H1 (cell line): Measurements from ENCODE around the gene RPS6KA5. TPM values are rescaled to one million over a fixed set of nuclear protein-coding genes. Genes with fewer than 3 reads are reported as not detected.

Experiments
- CTCF ChIA-PET: fragments of 300-600 bp; sonication (Branson Sonifier 250); formaldehyde crosslinking; loops from one replicate; lab custom pipeline; 2021; ENCODE audit not compliant: partially characterized antibody; lab: Charles Lee
- POLR2A ChIA-PET: fragments of 300-600 bp; sonication (Branson Sonifier 250); formaldehyde crosslinking; loops from one replicate; lab custom pipeline; 2021; ENCODE audit warnings: inconsistent platforms; ENCODE audit not compliant: partially characterized antibody; lab: Charles Lee
- DNase-seq, 2 experiments: peaks; one replicate each; pipeline versions ENCODE4 v3.0.0 to v3.0.0-alpha.2; 2010 to 2022; ENCODE audit warnings: low spot score in 2 of 2, low read depth in 1 of 2, mixed read lengths in 1 of 2
- FAIRE-seq: peaks from 2 replicates; lab custom pipeline; 2011; peaks lifted over from hg19 to GRCh38; lab: Jason Lieb, UNC
- H2AFZ ChIP-seq: 2 replicates; pipeline ENCODE4 v1.8.1; 2012; ENCODE audit warnings: low read length, inconsistent platforms
- H2AK5ac ChIP-seq: 2 replicates; pipeline ENCODE4 v1.6.1; 2013; ENCODE audit warnings: low read depth, low read length
- H2BK120ac ChIP-seq: replicated peaks from 2 replicates; pipeline ENCODE3; 2013; ENCODE audit warnings: low read depth, low read length, inconsistent platforms
- H2BK12ac ChIP-seq: 2 replicates; pipeline ENCODE4 v1.6.1; 2013; ENCODE audit warnings: low read depth, low read length
- H2BK15ac ChIP-seq: 2 replicates; pipeline ENCODE4 v1.6.1; 2013; ENCODE audit warnings: low read length
- H2BK20ac ChIP-seq: 2 replicates; pipeline ENCODE4 v1.6.1; 2013; ENCODE audit warnings: low read length
- H2BK5ac ChIP-seq: 2 replicates; pipeline ENCODE4 v1.6.1; 2013; ENCODE audit warnings: low read depth, low read length
- H3K14ac ChIP-seq: 2 replicates; pipeline ENCODE4 v1.6.1; 2013; ENCODE audit warnings: inconsistent platforms; ENCODE audit not compliant: insufficient read length
- H3K18ac ChIP-seq: 2 replicates; pipeline ENCODE4 v1.6.1; 2013; ENCODE audit warnings: low read length; ENCODE audit errors: extremely low read depth
- H3K23ac ChIP-seq: 2 replicates; pipeline ENCODE4 v1.6.1; 2013; ENCODE audit warnings: inconsistent platforms; ENCODE audit not compliant: insufficient read length
- H3K23me2 ChIP-seq: 2 replicates; pipeline ENCODE4 v1.6.1; 2013; ENCODE audit warnings: low read depth, low read length
- H3K27ac ChIP-seq: 2 replicates; pipeline ENCODE4 v1.6.1; 2011; ENCODE audit warnings: low read depth, low read length, inconsistent platforms
- H3K27me3 ChIP-seq, 4 experiments: replicated peaks in 1 of 4; 1 replicate in 1 of 4; 2 replicates in 3 of 4; pipeline versions ENCODE4 v1.6.1 to v1.8.1; 2011 to 2013; ENCODE audit warnings: low read length in 3 of 4, mild to moderate bottlenecking in 3 of 4, inconsistent platforms in 2 of 4, mixed read lengths in 2 of 4, moderate library complexity in 1 of 4; ENCODE audit not compliant: control insufficient read depth in 3 of 4, insufficient read depth in 3 of 4; ENCODE audit errors: extremely low read depth in 1 of 4
- H3K36me3 ChIP-seq, 4 experiments: 2 replicates each; pipeline versions ENCODE4 v1.6.1 to v1.8.1; 2011 to 2013; ENCODE audit warnings: mild to moderate bottlenecking in 4 of 4, low read length in 3 of 4, moderate library complexity in 2 of 4, control low read depth in 1 of 4, inconsistent platforms in 1 of 4; ENCODE audit not compliant: insufficient read depth in 4 of 4, control insufficient read depth in 2 of 4
- H3K4ac ChIP-seq: replicated peaks from 2 replicates; pipeline ENCODE3; 2013; ENCODE audit warnings: low read length, low read depth, mixed read lengths, inconsistent platforms; ENCODE audit not compliant: insufficient read length
- H3K4me1 ChIP-seq, 4 experiments: replicated peaks in 1 of 4; 1 replicate in 1 of 4; 2 replicates in 3 of 4; pipeline versions ENCODE4 v1.6.1 to v1.8.1; 2011 to 2013; ENCODE audit warnings: low read length in 3 of 4, inconsistent platforms in 2 of 4, mixed read lengths in 1 of 4; ENCODE audit not compliant: insufficient read depth in 4 of 4, control insufficient read depth in 3 of 4
- H3K4me2 ChIP-seq, 2 experiments: 2 replicates each; pipeline versions ENCODE4 v1.6.1 to v1.8.1; 2011 to 2013; ENCODE audit warnings: low read depth in 2 of 2, low read length in 2 of 2, control low read depth in 1 of 2, inconsistent platforms in 1 of 2, mild to moderate bottlenecking in 1 of 2; ENCODE audit not compliant: insufficient read depth in 1 of 2
- H3K4me3 ChIP-seq, 4 experiments: fragments of 200-600, 300-600 bp in 1 of 4; sonication (generic), shearing (Covaris generic), sonication (Bioruptor Twin) in 1 of 4; 2 replicates each; pipeline versions ENCODE4 v1.5.1 to v1.8.1; 2011 to 2016; ENCODE audit warnings: low read length in 4 of 4, low read depth in 3 of 4, control low read depth in 2 of 4, inconsistent platforms in 2 of 4, mild to moderate bottlenecking in 2 of 4, mixed read lengths in 1 of 4, moderate library complexity in 1 of 4; ENCODE audit not compliant: insufficient read depth in 2 of 4; ENCODE audit errors: extremely low read depth in 1 of 4
- H3K56ac ChIP-seq: replicated peaks from 2 replicates; pipeline ENCODE3; 2013; ENCODE audit warnings: low read depth, mild to moderate bottlenecking, mixed read lengths, low read length, inconsistent platforms; ENCODE audit not compliant: insufficient read length
- H3K79me1 ChIP-seq: 2 replicates; pipeline ENCODE4 v1.6.1; 2013; ENCODE audit warnings: low read depth, low read length, control low read depth
- H3K79me2 ChIP-seq, 2 experiments: 2 replicates each; pipeline versions ENCODE4 v1.6.1 to v1.8.1; 2012 to 2013; ENCODE audit warnings: low read length in 2 of 2, mild to moderate bottlenecking in 2 of 2, inconsistent platforms in 1 of 2; ENCODE audit not compliant: insufficient read depth in 2 of 2, control insufficient read depth in 1 of 2
- H3K9ac ChIP-seq, 4 experiments: replicated peaks in 1 of 4; 1 replicate in 1 of 4; 2 replicates in 3 of 4; pipeline versions ENCODE4 v1.6.1 to v1.8.1; 2011 to 2013; ENCODE audit warnings: low read depth in 3 of 4, low read length in 3 of 4, control low read depth in 2 of 4, mild to moderate bottlenecking in 2 of 4, moderate library complexity in 2 of 4, inconsistent platforms in 1 of 4; ENCODE audit errors: extremely low read depth in 1 of 4
- H3K9me3 ChIP-seq, 2 experiments: 2 replicates each; pipeline versions ENCODE4 v1.6.1 to v1.8.1; 2012 to 2013; ENCODE audit warnings: mild to moderate bottlenecking in 2 of 2, moderate library complexity in 2 of 2, control low read depth in 1 of 2, inconsistent platforms in 1 of 2, low read depth in 1 of 2, low read length in 1 of 2, mixed read lengths in 1 of 2; ENCODE audit not compliant: insufficient read depth in 2 of 2
- H4K20me1 ChIP-seq, 2 experiments: replicated peaks in 1 of 2; 2 replicates each; pipeline versions ENCODE3 to v1.8.1; 2011 to 2013; ENCODE audit warnings: inconsistent platforms in 2 of 2, low read length in 2 of 2, mild to moderate bottlenecking in 1 of 2; ENCODE audit not compliant: insufficient read depth in 2 of 2, control insufficient read depth in 1 of 2
- H4K5ac ChIP-seq: 2 replicates; pipeline ENCODE4 v1.6.1; 2013; ENCODE audit warnings: low read length, low read depth, mixed read lengths, inconsistent platforms; ENCODE audit not compliant: insufficient read length
- H4K8ac ChIP-seq: 2 replicates; pipeline ENCODE4 v1.8.0; 2013; ENCODE audit warnings: mild to moderate bottlenecking, moderate library complexity, low read length, inconsistent platforms; ENCODE audit not compliant: insufficient read depth; ENCODE audit errors: extremely low read depth
- H4K91ac ChIP-seq: replicated peaks from 2 replicates; pipeline ENCODE3; 2013; ENCODE audit warnings: low read length, mixed read lengths, inconsistent platforms; ENCODE audit not compliant: insufficient read length
- CEBPB ChIP-seq: IDR thresholded peaks from 2 replicates; pipeline ENCODE4 v1.6.1; 2012; ENCODE audit warnings: low read depth, low read length
- RXRA ChIP-seq: IDR thresholded peaks from 2 replicates; pipeline ENCODE4 v1.6.1; 2011; ENCODE audit warnings: low read depth, mild to moderate bottlenecking, low read length, moderate library complexity; ENCODE audit not compliant: insufficient read depth
- SIX5 ChIP-seq: IDR thresholded peaks from 2 replicates; pipeline ENCODE4 v1.6.1; 2011; ENCODE audit warnings: mild to moderate bottlenecking, low read depth, low read length
- WGBS, 2 experiments: shearing (Covaris generic) in 1 of 2; methylation state at CpG; one replicate each; pipeline versions ENCODE4 v1.1.6 to v1.1.7; 2013 to 2015; ENCODE audit warnings: low lambda C conversion rate in 2 of 2, mixed read lengths in 2 of 2, inconsistent platforms in 1 of 2, low coverage in 1 of 2, missing lambda C conversion rate in 1 of 2; ENCODE audit not compliant: insufficient replicate concordance in 2 of 2, insufficient coverage in 1 of 2, insufficient read length in 1 of 2; ENCODE audit errors: extremely low coverage in 1 of 2, missing lambda C conversion rate in 1 of 2; 5-methylcytosine and 5-hydroxymethylcytosine counted together
- polyA plus RNA-seq, 7 experiments: library from polyadenylated mRNA; depleted of rRNA in 3 of 7; stranded (reverse) in 5 of 7; unstranded in 2 of 7; fragments of >200 nt in 5 of 7; fragments of 200-250 nt in 2 of 7; gene quantifications; 1 replicate in 5 of 7; 2 replicates in 1 of 7; 4 replicates in 1 of 7; pipeline versions ENCODE4 v1.2.1 to v1.2.3, GENCODE V29; 2011 to 2013; ENCODE audit warnings: missing spikeins in 2 of 7, mixed read lengths in 2 of 7
- total RNA-seq: library from RNA; stranded (reverse); fragmentation: NEBNext Ultra II Directional; extraction: Animal tissue kit (Norgen Biotek cat#: 25700); gene quantifications from 2 replicates; pipeline ENCODE4 v1.2.1, GENCODE V29; 2021

The RPS6KA5 gene
- total and polyA plus RNA-seq, 2 of the 8 experiments (the other 6 are each of a cell fraction or from before 2014, with no cell fraction given) = 0.85 to 3.1 TPM

DNA sequence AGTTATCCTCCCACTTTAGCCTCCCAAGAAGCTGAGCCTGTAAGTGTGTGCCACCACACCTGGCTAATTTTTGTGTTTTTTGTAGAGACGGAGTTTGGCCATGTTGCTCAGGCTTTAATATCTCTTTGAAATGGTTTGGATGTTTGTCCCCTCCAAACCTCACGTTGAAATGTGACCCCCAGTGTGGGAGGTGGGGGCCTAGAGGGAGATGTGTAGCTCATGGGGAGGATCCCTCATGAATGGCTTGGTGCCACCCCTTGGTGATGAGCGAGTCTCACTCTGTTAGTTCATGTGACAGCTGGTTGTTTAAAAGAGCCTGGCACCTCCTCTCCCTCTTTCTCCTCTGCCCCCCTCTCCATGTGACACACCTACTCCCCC lies 220.6 kb downstream of the RPS6KA5 start:
- no peak overlapping the region for H2AFZ ChIP-seq
- TF ChIP-seq SIX5 = no peak
- TF ChIP-seq RXRA = no peak
- no peak for TF ChIP-seq CEBPB
- TF ChIP-seq, all 59 proteins: peak for 0

More for the DNA sequence above, 220.6 kb downstream of the RPS6KA5 start:
- H3K36me3 ChIP-seq = no peaks in the 10 kb centered on the region
- H3K27me3 ChIP-seq = peaks cover 0 to 1% (median 0%) of the 10 kb centered on the region in 4 experiments; a peak in 1 of 7 replicates
- H4K20me1 ChIP-seq = no peaks in the 10 kb centered on the region
- no peaks in the 10 kb centered on the region for H3K4me1 ChIP-seq
- no peak overlapping the region for H2BK12ac ChIP-seq
- no peak overlapping the region for H3K18ac ChIP-seq
- H3K14ac ChIP-seq = no peak overlapping the region
- ChIA-PET CTCF (interaction anchor here (1.2 kb wide), 1 partner anchor 120 kb away, joined by 3 read pairs; no protein-coding TSS in a partner anchor), POLR2A (interaction anchor here (1.2 kb wide), 1 partner anchor 10 kb away, joined by 3 read pairs; no protein-coding TSS in a partner anchor)
- DNase-seq (peak in 1 of 2 experiments; percentile 32), FAIRE-seq (no peak)
- no peak overlapping the region for H4K91ac ChIP-seq
- H3K27ac ChIP-seq = no peak overlapping the region
- H3K4me2 ChIP-seq = no peak overlapping the region
- H2BK20ac ChIP-seq = no peak overlapping the region
- no peak overlapping the region for H3K9ac ChIP-seq
- H2BK5ac ChIP-seq = no peak overlapping the region
- H3K79me2 ChIP-seq = no peaks in the 10 kb centered on the region
- H2AK5ac ChIP-seq = no peak overlapping the region
- H4K5ac ChIP-seq = no peak overlapping the region
- H3K4ac ChIP-seq = no peak overlapping the region
- no peak overlapping the region for H2BK15ac ChIP-seq
- H3K79me1 ChIP-seq = no peaks in the 10 kb centered on the region
- no peaks in the 10 kb centered on the region for H3K9me3 ChIP-seq
- H3K23me2 ChIP-seq = no peaks in the 10 kb centered on the region
- 89% methylated on average over 3 of the region's 3 CpGs; no CpG with 5 or more reads in 1 of the 2 experiments for WGBS, 2 experiments
- no peak overlapping the region for H3K4me3 ChIP-seq
- no peak overlapping the region for H3K56ac ChIP-seq
- H2BK120ac ChIP-seq = no peak overlapping the region
- no peak overlapping the region for H4K8ac ChIP-seq
- no peak overlapping the region for H3K23ac ChIP-seq
